ENCODE data around the gene ANXA8L1.
"Not testable (repeated sequence)": the region's sequence is repeated elsewhere in the genome, so short reads cannot be mapped to it uniquely, and the experiment has no call there.

Gene ANXA8L1

GRCh38 chr10:46375406-46375805 is at the start of gene ANXA8L1:
ANXA8L1 (plus strand) TSS chr10:46375776; CDS start chr10:46375852, 76 bp downstream.
- not testable (repeated sequence) for DNase-seq

- no peak for DNase-seq
Observed at GRCh38 chr10:46326066-46326465, 49.5 kb upstream of the ANXA8L1 start.

- no peak for DNase-seq
Observed at GRCh38 chr10:46326971-46327370, 48.6 kb upstream of the ANXA8L1 start.

GRCh38 chr10:46327685-46328084 is 47.9 kb upstream of the ANXA8L1 start:
- no peak for DNase-seq

- DNase-seq: no peak
Observed at GRCh38 chr10:46328853-46329689, 46.5 kb upstream of the ANXA8L1 start.

GRCh38 chr10:46329690-46330016 is 45.9 kb upstream of the ANXA8L1 start:
- DNase-seq: no peak

- no peak for DNase-seq
Observed at GRCh38 chr10:46330894-46331293, 44.7 kb upstream of the ANXA8L1 start.

GRCh38 chr10:46365484-46365883 is 10.1 kb upstream of the ANXA8L1 start:
- not testable (repeated sequence) for DNase-seq

- DNase-seq: not testable (repeated sequence)
Observed at GRCh38 chr10:46367209-46367608, 8.4 kb upstream of the ANXA8L1 start.

- not testable (repeated sequence) for DNase-seq
Observed at GRCh38 chr10:46367666-46368240, 7.8 kb upstream of the ANXA8L1 start.

- DNase-seq: not testable (repeated sequence)
Observed at GRCh38 chr10:46368956-46369355, 6.6 kb upstream of the ANXA8L1 start.

GRCh38 chr10:46374410-46374809 is 1.2 kb upstream of the ANXA8L1 start:
- DNase-seq: not testable (repeated sequence)

GRCh38 chr10:46377022-46377421 is 1.4 kb downstream of the ANXA8L1 start:
- not testable (repeated sequence) for DNase-seq

GRCh38 chr10:46377651-46378050 is 2.1 kb downstream of the ANXA8L1 start:
- not testable (repeated sequence) for DNase-seq

GRCh38 chr10:46378108-46378507 is 2.5 kb downstream of the ANXA8L1 start:
- DNase-seq: not testable (repeated sequence)

GRCh38 chr10:46379233-46379848 is 3.8 kb downstream of the ANXA8L1 start:
- not testable (repeated sequence) for DNase-seq

- DNase-seq: not testable (repeated sequence)
Observed at GRCh38 chr10:46385858-46386257, 10.3 kb downstream of the ANXA8L1 start.

- not testable (repeated sequence) for DNase-seq
Observed at GRCh38 chr10:46386694-46387093, 11.1 kb downstream of the ANXA8L1 start.

- DNase-seq: not testable (repeated sequence)
Observed at GRCh38 chr10:46387309-46387902, 11.8 kb downstream of the ANXA8L1 start.

- not testable (repeated sequence) for DNase-seq
Observed at GRCh38 chr10:46391422-46391821, 15.8 kb downstream of the ANXA8L1 start.

GRCh38 chr10:46396441-46397279 is 21.1 kb downstream of the ANXA8L1 start:
- DNase-seq: not testable (repeated sequence)

- not testable (repeated sequence) for DNase-seq
Observed at GRCh38 chr10:46397767-46398166, 22.2 kb downstream of the ANXA8L1 start.

Measured in NCI-H2081 (cell line).